SK-N-MC (cell line): ENCODE results near the gene TAOK2.

Experiments used
- EZH2 ChIP-seq: fragments of 200-600 bp; sonication (generic); IDR thresholded peaks from one replicate; pipeline ENCODE4 v1.6.1; 2017; ENCODE audit warnings: antibody characterized with exemption
- POLR2AphosphoS5 ChIP-seq: IDR thresholded peaks from 2 replicates; pipeline ENCODE4 v1.6.1; 2012; ENCODE audit warnings: mild to moderate bottlenecking, low read depth, low read length, borderline replicate concordance

DNA sequence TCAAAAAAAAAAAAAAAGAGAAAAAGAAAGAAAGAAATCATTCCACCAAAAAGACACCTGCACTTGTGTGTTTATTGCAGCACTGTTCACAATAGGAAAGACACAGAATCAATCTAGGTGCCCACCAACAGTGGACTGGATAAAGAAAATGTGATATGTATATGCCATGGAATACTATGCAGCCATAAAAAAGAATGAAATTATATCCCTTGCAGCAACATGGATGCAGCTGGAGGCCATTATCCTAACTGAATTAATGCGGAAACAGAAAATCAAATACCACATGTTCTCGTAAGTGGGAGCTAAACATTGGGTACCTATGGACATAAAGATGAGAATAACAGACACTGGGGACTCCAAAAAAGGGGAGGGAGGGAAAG is 43.6 kb downstream of the TAOK2 start:
- no peak for TF ChIP-seq POLR2AphosphoS5
- no peak for TF ChIP-seq EZH2
